Fibroblast of skin of scalp (primary cell): ENCODE data around the gene SLN. TPM values are rescaled to one million over a fixed set of nuclear protein-coding genes. Genes with fewer than 3 reads are reported as not detected.
"Not testable (repeated sequence)": the region's sequence is repeated elsewhere in the genome, so short reads cannot be mapped to it uniquely, and the experiment has no call there.

Source experiments
- DNase-seq: peaks from one replicate; pipeline ENCODE4 v3.0.0-alpha.2; 2013
- polyA plus RNA-seq, 2 experiments: library from polyadenylated mRNA; unstranded; fragments of 120-200 nt; gene quantifications; one replicate each; pipeline ENCODE4 v1.2.1, GENCODE V29; 2013; ENCODE audit not compliant: insufficient read length in 2 of 2

Gene SLN
- 6.9 TPM for polyA plus RNA-seq (2013, experiment 1 of 2; ENCODE audit: insufficient read length)
- 66.8 TPM for polyA plus RNA-seq (2013, experiment 2 of 2; ENCODE audit: insufficient read length)

DNA sequence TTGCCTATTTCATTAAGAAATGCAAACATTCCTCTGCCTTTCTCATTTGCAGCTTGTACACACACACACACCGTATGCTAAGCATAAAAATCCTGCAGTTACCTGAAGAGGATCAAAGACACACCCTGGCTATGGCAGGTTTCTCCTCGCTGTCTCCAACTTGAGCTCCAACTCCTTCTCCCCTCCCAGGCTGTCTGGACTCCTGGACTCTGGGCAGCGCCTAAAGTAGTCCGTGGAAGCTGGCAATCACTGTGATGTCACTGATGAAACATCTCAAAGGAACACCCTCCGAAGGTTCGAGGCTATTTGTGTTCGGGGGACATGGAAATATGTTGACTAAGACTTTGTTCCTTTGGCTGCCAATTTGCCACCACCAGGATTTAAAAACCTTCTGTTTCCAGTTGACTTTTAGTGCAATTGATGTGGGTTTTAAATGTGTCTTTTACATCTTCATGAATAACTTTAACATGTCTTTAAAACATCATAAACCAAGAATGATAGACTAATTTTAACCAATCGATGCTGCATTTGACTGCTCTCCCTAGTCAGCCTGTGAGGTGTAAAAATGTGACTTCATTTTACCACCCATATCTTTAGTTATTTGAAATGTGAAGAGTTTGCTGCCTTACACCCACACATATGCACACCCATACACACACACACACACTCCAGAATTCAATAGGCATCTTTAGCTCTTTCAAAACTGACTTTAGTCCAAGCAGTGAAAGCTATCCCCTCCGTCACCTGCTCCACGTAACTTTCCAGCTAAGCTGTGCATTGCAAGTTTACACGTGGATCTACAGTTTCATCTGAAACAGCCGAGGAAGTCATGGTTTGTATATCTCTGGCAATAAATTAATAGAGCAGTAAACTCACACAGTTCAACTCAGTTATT, at the start of gene SLN:
SLN (minus strand) TSS at position 196 of the 895 bp plus-strand sequence.
- no peak for DNase-seq

DNA sequence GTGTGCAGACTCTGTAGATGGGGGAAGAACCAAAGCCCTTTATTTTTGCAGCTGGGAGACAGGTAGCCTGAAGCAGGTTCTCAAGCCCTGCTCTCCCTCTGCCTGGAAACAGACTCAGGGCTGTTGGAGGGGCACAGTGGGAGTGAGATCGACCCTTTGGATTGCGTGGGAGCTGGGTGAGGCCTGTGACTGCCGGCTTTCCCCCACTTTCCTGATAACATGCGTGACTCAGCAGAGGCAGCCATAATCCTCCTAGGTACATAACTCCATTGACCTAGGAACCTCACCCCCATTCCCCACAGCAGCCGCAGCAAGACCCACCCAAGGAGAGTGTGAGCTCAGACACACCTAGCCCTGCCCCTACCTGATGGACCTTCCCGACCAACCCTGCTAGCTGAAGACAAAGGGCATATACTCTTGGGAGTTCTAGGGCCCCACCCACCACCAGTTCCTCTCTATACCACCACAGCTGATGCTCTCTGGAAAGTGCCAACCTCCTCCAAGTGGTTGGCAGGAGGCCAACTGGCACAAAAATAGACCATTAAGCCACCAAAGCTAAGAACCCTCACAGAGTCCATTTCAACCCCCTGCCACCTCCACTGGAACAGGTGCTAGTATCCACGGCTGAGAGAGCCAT, 47.0 kb upstream of the SLN start:
- DNase-seq: not testable (repeated sequence)

DNA sequence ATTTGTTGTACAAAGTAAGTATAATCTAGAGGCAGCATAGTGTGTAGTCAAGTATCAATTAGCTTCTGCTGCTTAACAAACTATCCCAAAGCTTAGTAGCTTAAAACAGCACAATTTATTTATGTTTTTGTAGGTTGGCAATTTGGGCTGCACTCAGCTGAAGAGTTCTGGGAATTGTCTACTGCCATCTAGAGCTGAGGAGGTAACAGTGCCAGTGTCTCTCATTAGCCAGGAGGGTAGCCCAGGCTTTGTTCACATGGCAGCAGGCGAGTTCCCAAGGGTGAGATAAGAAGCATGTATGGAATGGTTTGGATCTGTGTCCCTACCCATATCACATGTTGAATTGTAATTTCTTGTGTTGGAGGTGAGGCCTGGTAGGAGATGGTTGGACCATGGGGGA, 45.8 kb upstream of the SLN start:
- DNase-seq: no peak

DNA sequence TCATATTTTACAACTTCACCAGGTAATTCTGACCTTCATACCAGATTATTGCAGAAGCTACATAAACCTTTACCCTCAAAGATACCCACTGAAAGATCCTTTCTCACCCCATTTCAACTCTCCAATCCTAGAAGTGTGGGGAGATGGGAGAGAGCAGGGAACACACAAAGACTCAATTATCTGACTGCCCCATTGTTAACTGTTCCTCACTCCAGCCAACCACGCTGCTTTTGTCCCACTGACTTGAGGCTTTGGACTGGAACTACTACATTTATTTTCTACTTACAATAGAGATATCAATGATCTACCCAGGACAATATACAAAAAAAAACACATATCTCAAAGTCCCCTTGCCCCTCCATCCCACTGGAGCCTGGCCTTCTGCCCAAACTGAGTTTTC, 44.7 kb upstream of the SLN start:
- DNase-seq: no peak

GRCh38 chr11:107752949-107753822, 41.3 kb upstream of the SLN start:
- DNase-seq: peak; percentile 20

- no peak for DNase-seq
These were observed 40.7 kb upstream of the SLN start for GRCh38 chr11:107752508-107752907.

- DNase-seq: no peak
These were observed 39.2 kb upstream of the SLN start for GRCh38 chr11:107751082-107751481.

DNA sequence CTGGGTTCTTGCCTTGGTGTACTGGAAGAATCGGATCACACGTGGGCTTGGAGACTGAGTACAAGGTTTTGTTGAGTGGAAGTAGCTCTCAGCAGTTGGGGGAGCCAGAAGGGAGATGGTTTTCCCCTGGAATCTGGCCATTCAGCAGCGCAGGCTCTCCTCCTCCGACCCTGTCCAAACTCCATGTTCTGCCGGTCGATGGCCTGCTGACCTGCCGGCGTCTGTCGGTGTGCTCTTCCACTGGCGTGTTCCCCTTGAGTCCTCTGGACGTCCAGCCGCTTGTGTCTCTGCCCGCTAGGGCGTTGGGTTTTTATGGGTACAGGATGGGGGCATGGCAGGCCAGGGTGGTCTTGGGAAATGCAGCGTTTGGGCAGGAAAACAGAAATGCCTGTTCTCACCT, 38.5 kb upstream of the SLN start:
- no peak for DNase-seq

GRCh38 chr11:107747622-107748021, 35.8 kb upstream of the SLN start:
- no peak for DNase-seq

GRCh38 chr11:107744736-107745135, 32.9 kb upstream of the SLN start:
- DNase-seq: no peak

DNA sequence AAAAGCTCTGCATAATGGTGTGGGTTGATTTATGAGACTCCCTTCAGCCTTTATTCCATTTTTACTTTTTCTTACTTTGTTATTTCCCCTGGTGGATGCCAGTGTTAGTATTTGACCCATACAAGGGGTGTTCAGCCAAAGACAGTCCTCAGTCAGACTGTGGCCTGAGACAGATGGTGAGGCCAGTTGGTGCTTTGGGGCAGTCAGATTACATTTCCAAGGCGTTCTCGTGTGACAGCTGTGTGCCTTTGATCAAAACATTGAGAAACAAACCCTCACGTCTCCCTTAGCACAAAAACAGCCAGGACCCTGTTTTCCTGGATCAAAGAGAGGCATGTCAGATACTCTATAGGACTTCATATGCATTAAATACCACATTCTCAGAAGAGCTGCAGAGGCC, 31.3 kb upstream of the SLN start:
- no peak for DNase-seq

GRCh38 chr11:107741044-107741823, 29.4 kb upstream of the SLN start:
- DNase-seq: peak; percentile 25

DNA sequence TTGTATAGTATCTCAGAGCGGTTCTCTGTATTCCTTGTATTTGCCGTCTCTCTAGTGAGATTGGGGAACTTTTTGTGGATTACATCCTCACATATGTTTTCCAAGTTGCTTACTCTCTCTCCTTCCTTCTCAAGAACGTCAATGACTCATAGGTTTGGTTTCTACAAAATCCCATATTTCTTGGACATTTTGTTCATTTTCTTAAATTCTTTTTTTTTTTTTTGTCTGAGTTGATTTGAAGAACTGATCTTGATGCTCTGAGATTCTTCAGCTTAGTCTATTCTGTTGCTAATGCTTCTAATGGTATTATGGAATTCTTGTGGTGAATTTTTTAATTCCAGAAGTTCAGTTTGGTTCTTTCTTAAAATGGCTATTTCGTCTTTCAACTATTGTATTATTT, 28.4 kb upstream of the SLN start:
- peak; percentile 57 for DNase-seq

- DNase-seq: no peak
These were observed 24.7 kb upstream of the SLN start for GRCh38 chr11:107736546-107736945.

GRCh38 chr11:107733518-107733917, 21.7 kb upstream of the SLN start:
- peak; percentile 59 for DNase-seq

GRCh38 chr11:107732689-107733051, 20.8 kb upstream of the SLN start:
- DNase-seq: no peak

DNA sequence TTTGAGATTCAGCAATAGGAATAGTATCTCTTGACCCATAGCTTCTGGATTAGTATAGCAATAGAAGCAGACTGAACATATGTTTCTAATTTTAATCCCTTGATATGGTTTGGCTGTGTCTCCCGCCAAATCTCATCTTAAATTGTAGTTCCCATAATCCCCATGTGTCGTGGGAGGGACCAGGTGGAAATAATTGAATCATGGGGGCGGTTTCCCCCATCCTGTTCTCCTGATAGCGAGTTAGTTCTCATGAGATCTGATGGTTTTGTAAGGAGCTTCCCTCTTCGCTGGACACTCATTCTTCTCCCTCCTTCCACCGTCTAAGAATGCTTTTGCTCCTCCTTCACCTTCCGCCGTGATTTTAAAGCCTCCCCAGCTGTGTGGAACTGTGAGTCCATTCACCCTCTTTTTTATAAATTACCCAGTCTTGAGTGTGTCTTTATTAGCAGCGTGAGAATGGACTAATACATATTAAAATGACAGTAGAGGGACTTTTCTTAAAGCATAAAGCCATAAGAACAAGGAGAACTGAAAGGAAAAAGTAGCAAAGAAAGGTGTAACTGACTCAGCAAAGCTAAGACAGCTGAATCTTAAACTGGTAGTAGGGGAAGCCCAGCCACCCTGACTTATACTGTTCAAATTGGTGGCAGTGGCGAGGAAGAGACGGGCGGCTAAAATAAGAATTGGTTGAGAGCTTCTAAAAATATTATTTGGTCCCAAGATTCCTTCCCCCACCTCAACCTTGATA, 20.3 kb upstream of the SLN start:
- DNase-seq: no peak

GRCh38 chr11:107722662-107723061, 10.8 kb upstream of the SLN start:
- DNase-seq: no peak

DNA sequence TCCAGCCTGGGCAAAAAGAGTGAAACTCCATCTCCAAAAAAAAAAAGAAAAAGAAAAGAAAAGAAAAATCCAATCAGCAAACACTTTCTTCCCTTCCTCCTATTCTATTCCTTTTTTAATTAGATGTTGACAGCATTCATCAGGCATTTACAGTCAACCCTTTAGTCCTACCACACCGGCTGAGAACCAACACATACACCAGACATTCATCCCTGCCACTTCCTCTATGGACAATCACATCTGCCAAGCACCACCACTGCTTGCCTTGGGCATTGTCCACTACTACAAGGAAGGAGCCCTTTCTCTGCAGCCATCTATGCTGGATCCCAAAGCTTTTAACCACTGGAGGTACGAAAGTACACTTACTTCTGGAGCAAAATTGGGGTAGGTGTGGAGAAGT, 9.4 kb upstream of the SLN start:
- no peak for DNase-seq

- no peak for DNase-seq
These were observed 8.5 kb upstream of the SLN start for GRCh38 chr11:107720303-107720774.
